ENCODE results near the gene TEKT1. TPM values are rescaled to one million over a fixed set of nuclear protein-coding genes. Genes with fewer than 3 reads are reported as not detected.

TEKT1 gene
- total RNA-seq, 1 donor from 2014 or later: 0.72 TPM

DNA sequence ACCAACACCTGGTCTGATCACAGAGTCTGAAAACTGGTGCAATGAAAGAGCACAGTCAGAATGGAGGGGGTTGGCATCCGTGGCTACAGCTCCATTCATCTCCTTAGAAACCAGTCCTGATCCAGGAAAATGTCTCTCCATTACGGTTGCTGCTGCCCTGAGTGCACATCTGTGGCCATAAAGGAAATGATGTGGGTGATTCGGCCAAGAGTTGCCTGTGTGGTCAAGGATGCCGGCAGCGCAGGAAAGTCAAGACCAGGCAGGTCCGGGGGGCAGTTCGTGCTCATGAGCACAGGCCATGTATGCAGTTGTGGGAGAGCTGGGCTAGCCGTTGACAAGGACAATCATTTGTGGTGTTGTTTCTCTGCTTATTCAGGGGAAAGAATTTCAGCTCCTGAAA, 69.8 kb downstream of the TEKT1 start:
- no peak for DNase-seq (ENCODE audit: low spot score)

GRCh38 chr17:6757747-6758146, 73.8 kb downstream of the TEKT1 start:
- DNase-seq (ENCODE audit: low spot score): no peak

- DNase-seq (ENCODE audit: low spot score): no peak
Observed at GRCh38 chr17:6756425-6757031, 75.0 kb downstream of the TEKT1 start.

- peak; percentile 74 for DNase-seq (ENCODE audit: low spot score)
Observed at GRCh38 chr17:6755731-6756184, 75.8 kb downstream of the TEKT1 start, which contains the start of gene XAF1. Gene XAF1, plus strand, starts transcription at chr17:6756046. Its CDS starts 33 bp downstream, at chr17:6756079.

DNA sequence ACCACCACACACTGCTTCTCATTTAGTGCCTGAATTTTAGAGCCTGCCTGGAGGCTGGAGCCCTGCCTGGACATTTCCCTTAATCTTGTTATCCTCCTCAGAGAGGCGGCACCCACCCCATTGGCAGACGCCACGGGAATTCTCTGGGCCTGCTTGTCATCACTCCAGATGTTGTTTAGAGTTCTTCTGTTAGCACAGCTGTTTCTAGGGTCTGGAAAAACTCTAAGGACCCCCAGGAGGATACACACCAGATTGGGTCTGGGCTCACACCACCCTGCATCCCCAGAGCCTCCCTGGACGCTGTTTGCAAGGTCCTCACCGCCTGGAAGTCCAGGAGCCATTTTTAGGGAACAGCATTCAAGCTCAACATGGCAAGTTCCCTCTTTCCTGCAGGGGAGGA, 76.2 kb downstream of the TEKT1 start:
- peak; percentile 93 for DNase-seq (ENCODE audit: low spot score)

- no peak for DNase-seq (ENCODE audit: low spot score)
Observed at GRCh38 chr17:6753546-6753945, 78.0 kb downstream of the TEKT1 start.

DNA sequence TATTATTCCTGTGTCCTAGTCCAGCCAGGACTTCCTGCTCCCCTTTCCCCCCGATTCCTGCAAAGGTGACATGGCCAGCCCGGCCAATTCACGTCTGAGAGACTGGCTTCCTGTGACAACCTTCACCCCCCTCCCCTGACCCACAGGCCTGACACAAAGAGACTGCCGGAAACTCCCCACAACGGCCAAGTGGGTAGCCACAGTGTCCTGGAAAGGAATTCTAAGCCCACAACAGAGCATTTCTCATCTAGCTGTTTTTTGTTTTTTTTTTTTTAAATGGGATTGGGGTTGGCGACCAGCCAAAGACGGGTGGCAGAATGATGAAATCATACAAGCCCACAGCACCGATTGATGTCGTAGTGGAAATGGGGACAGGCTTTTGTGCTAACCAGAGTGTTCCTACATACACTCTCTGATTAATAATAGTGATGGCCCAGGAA, 78.5 kb downstream of the TEKT1 start:
- no peak for DNase-seq (ENCODE audit: low spot score)

DNA sequence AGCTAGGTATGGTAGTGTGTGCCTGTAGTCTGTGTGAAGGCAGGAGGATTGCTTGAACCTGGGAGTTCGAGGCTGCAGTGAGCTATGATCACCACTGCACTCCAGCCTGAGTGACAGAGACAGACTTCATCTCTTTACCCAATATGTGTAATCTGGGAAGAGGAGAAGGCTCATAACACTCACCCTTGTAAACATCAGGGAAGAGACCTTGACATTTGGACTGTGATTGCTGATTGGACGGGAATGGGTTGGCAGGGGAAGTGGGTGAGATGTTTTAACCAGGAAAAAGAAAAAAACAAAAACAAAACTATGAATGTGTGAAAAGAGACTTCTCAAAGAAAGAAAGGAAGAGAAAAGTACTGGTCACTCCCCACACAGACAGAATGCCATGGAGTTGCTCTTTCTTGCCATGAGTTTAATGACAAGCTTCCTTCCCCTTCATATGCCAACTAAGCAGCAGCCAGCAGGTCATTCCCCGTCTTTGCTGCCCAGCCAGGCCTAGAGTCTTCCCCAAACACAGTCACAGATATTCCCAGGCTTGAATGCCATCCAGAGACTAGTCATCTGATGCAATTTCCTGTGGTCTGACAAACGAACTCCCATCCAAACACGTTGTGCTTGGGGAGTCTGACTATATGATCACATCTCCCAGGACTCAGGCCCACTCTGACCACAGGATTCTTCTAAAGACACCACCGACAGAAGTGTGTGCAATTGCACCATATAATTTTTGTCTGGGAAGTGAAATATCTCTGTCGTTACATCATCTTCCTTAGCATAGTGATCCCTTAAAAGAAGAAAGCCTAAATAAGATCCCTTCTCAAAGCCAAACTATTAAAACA, 79.2 kb downstream of the TEKT1 start:
- DNase-seq (ENCODE audit: low spot score): peak; percentile 93

- no peak for DNase-seq (ENCODE audit: low spot score)
Observed at GRCh38 chr17:6749519-6749918, 82.0 kb downstream of the TEKT1 start.

DNA sequence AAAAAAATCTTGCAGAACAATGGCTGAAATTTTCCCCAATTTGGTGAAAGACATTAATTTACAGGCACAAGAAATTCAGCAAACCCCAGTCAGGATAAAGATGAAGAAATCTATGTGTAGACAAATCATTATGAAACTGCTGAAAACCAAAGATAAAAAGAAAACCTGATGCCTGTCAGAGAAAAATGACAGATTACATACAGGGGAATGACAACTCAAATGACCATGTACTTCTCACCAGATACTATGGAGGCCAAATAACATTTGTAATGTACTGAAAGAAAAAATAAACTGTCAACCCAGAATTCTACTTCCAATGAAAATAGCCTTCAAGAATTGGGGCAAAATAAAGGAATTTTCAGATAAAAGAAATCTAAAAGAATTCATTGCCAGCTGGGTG, 82.9 kb downstream of the TEKT1 start:
- no peak for DNase-seq (ENCODE audit: low spot score)

Other genes starting within 250 kb of the TEKT1 start
- 9.4 TPM for gene KIAA0753, start 191.0 kb downstream of the TEKT1 start, total RNA-seq (ENCODE audit: insufficient read depth, low replicate concordance)
- 20.7 TPM for gene TXNDC17, start 190.7 kb downstream of the TEKT1 start, total RNA-seq (ENCODE audit: insufficient read depth, low replicate concordance)
- gene MED31, start 180.1 kb downstream of the TEKT1 start, total RNA-seq (ENCODE audit: insufficient read depth, low replicate concordance): 3.1 TPM
- 3.1 TPM for gene C17orf100, start 180.0 kb downstream of the TEKT1 start, total RNA-seq (ENCODE audit: insufficient read depth, low replicate concordance)
- 0.48 TPM for gene SLC13A5, start 118.4 kb downstream of the TEKT1 start, total RNA-seq (ENCODE audit: insufficient read depth, low replicate concordance)
- 19.5 TPM for gene XAF1, start 75.7 kb downstream of the TEKT1 start, total RNA-seq (ENCODE audit: insufficient read depth, low replicate concordance)
- gene FBXO39, start 55.5 kb downstream of the TEKT1 start, total RNA-seq (ENCODE audit: insufficient read depth, low replicate concordance): 5.5 TPM
- not detected for gene ALOX12, start 164.3 kb upstream of the TEKT1 start, total RNA-seq (ENCODE audit: insufficient read depth, low replicate concordance)
- 12.8 TPM for gene RNASEK, start 180.9 kb upstream of the TEKT1 start, total RNA-seq (ENCODE audit: insufficient read depth, low replicate concordance)
- gene BCL6B, start 191.3 kb upstream of the TEKT1 start, total RNA-seq (ENCODE audit: insufficient read depth, low replicate concordance): 35.2 TPM
- gene SLC16A13, start 204.3 kb upstream of the TEKT1 start, total RNA-seq (ENCODE audit: insufficient read depth, low replicate concordance): not detected
- gene SLC16A11, start 212.4 kb upstream of the TEKT1 start, total RNA-seq (ENCODE audit: insufficient read depth, low replicate concordance): 2.9 TPM
- gene CLEC10A, start 248.5 kb upstream of the TEKT1 start, total RNA-seq (ENCODE audit: insufficient read depth, low replicate concordance): not detected